GM19463 (cell line): Measurements from ENCODE around the gene SYTL5.
"Not testable (repeated sequence)": the region's sequence is repeated elsewhere in the genome, so short reads cannot be mapped to it uniquely, and the experiment has no call there.

ENCODE experiments used
- ATAC-seq: cut with Tn5 transposase; IDR thresholded peaks from one replicate; pipeline ENCODE4 v1.9.1; 2021; ENCODE audit warnings: mild to moderate bottlenecking, moderate library complexity; ENCODE audit not compliant: unreplicated experiment

Gene SYTL5

DNA sequence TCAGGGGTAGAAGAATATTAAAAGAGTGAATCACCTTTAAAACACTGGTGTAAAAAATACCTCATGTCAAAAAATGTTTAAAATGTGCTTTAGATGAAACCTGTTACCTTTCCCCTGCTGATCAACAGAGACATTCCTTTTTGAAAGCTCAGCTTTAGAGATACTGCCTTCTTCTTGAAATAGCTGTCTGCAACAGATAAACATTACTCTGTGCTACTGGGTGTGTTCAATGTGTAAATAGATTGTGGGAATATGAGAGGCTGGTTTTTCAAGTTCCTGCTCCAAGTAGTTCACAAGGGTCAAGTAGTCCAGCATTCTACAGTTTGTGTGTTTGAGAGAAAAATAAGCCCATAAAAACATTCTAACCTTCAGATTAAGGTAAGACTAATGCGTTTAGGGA is at the start of gene SYTL5:
SYTL5 (plus strand) TSS at position 263 of the 400 bp plus-strand sequence. CDS start 27,337 bp downstream, outside the sequence.
- no peak for ATAC-seq

DNA sequence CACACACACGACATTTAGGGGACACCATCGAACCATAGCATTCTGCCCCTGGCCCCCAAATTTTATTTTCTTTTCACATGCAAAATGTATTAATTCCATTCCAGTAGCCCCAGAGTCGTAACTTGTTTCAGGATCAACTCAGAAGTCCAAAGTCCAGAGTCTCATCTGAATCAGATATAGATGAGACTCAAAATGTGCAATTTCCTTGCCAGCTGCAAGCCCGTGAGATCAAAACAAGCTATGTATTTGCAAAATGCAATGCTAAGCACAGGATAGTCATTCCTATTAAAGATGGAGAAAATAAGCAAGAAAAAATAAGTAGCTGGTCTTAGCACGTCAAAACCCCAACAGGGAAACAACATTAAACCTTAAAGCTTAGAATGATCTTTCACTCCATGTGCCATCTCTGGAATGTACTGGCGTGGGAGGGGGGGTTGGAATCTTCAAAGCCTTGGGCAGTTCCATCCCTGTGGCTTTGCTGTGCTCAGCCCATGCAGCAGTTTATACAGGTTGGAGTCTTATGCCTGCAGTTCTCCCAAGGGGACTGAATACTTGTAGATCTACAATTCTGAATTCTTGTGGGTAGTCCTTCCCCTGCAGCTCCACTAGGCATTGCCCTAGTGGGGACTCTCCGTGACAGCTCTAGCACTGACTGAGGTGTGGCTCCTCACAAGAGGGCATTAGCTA is 47.7 kb upstream of the SYTL5 start:
- no peak for ATAC-seq

DNA sequence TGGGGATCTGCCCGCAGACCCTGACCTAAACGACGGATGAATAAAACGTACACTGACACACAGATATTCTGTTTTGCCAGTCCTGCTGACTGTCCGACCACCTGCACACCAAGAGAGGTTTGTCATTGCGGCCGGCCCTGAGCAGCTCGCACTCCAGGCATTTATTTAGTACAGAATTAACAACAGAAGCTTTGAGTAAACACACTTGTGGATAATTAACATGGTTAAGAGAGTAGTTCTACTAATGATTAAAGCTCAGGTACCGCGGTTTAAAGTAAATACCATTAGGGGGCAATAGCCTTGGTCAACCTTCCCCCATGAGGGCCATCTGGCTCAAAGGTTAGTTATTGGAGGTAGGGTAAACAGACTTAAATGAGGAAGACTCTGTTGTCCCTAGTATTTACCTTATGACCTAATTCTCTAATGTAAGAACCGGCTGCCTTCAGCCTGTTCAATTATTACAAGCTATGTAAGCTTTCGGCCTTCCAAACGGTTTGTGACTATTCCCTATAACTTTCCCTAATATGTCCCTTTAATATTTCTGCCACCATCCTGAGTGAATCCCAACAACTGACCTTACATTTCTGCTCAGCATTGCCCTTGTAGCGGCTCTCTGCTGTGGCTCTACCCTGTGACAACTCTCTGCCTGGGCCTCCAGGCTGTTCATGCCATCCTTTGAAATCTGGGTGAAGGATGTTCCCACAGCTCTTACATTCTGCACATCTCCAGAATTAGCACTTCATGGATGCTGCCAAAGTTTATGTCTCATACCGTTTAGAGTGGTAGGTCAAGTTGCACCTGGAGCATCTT is 46.9 kb upstream of the SYTL5 start:
- no peak for ATAC-seq

DNA sequence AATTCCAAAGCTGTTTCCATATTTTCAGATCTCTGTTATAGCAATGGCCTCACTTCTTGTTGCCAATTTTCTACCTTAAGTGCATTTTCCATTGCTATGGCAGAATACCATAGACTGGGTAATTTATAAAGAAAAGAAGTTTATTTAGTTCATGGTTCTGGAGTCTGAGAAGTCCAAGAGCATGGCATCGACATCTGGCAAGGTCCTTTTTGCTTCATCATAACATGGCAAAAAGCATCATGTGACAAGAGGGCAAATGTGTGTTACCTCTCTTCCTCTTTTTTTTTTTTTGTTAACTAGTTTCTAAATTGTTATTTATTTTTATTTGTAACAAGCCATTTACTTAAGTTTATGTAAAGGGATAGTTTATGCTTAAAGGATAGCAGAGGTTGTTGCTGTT is 45.2 kb upstream of the SYTL5 start:
- ATAC-seq, result no peak

DNA sequence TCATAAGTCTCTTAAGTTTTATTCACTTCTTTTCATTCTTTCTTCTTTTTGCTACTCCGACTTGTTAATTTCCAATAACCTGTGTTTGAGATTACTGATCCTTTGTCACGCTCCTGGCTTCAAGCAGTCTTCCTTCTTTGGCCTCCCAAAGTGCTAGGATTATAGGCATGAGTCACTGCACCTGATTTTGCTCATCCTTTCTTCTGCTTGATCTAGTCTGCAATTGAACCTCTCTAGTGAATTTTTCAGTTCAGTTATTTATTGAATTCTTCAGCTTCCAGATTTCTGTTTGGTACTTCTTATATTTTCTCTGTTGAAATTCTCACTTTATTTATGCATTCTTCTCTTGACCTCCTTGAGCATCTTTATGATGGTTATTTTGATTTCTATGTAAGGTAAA is 38.6 kb upstream of the SYTL5 start:
- ATAC-seq, result no peak

DNA sequence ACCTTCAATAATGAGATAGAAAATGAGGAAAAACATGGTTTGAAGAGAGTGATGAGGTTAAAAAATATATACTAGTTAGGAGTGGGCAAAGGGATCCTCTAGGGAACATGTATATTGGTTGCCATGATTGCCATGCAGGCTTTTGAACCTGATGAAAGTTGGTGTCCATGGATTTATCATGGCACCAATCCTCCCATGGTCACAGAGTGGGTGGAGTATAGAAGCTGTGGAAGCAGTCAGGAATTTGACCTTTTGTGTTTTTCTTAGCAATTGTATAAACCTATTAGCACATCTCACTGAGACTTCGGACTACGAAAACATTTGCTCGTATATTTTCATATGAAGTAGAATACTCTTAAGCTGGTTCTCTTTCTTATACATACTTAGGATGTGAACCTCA is 30.9 kb upstream of the SYTL5 start:
- ATAC-seq, result no peak

DNA sequence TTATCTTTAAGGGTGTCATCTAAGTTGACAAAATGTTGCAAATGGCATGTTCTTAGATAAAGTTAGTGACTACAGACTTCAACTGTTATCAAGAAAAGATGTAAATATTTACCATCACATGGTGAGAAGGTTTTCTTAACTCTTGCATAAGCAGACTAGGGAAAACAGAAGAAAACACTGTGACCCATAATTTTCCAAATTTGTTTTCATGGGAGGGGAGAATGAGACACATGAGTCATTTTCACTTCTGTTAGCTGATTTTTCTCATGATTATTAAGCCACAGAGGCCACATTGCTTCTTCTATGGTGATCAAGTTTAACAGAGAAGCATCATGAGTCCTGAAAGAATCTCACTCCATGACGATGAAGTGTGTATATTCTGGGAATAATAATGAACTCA is 30.2 kb upstream of the SYTL5 start:
- ATAC-seq, result no peak

DNA sequence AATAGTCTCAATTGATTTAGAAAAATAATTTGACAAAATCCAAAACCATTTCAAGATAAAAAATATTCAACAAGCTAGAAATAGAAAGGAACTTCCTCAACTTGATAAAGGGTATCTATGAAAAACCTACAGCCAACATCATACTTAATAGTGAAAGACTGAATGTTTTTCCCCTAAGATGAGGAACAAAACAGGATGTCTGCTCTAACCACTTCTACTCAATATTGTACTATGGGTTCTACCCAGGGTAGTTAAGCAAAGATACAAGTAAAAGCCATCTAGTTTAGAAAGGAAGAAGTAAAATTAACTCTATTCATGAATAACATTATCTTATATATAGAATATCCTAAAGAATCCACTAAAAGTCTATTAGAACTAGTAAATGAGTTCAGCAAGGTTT is 21.5 kb upstream of the SYTL5 start:
- no peak for ATAC-seq

DNA sequence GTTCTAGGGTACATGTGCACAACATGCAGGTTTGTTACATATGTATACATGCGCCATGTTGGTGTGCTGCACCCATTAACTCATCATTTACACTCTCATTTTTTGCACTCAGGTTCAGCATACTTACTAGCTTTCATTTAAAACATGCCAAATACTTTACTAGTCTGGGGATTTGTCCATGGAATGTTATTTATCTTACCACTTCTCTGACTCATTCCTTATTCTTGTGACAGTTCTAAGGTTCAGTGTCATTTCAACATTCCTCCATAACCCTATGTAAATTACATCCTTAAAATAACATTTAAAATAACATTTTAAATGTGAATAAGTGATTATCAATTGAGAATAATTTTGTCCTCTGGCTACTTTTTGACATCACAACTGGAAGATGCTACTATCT is 19.5 kb upstream of the SYTL5 start:
- ATAC-seq, result no peak

DNA sequence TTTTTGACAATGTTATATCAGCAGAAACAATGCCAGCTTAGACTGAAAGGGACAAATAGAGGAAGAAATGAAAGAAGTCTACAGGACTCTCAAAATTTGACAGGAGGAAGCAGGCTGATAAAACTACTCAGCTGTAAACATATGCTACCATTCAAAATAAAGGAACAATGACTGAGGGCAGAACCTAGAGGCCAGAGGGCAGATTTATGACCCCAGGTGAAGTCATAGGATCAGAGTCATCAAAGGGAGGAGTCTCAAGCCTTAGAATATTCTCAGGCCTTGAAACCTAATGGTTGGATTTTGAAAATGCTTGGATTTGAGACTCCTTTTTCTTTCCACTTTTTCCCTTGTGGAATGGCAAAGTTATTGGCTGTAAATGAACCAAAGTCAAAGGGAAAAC is 17.0 kb upstream of the SYTL5 start:
- ATAC-seq, result no peak

DNA sequence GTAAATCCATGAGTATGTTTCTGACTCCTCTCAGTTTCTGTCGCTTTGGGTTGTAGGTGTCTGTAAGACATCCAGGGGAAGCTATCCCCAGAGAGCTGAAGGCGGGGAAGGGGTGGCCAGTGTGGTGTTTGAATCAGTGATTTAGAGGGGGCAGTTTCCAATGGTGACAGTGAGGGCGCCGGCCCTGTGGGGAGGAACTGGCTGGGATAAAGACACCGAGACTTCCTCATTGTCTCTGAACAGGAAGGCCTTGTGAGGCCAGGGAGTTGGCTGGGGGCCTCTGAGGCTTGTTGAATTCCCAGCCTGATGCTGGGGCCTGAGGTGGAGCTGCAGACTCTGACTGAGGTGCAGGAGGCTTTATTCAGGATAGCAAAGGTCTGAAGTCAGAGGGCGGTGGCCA is 15.1 kb upstream of the SYTL5 start:
- not testable (repeated sequence) for ATAC-seq

DNA sequence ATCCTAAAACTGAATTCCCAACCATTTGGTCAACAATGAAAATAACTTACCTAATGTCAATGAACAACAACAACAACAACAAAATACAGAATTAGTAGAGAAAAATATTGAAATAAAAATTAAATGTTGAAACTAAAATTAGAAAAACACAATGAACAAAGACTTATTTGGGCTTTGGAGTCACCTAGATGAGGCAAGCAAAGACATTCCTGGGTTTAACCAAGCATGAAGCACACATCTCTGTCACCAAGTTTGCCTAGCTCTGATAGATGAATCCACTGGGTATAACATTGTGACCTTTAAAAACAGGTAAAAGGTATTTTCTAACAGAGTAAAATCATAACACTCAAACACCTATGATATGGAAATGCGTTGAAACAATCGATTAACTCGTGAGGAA is 13.2 kb upstream of the SYTL5 start:
- no peak for ATAC-seq

DNA sequence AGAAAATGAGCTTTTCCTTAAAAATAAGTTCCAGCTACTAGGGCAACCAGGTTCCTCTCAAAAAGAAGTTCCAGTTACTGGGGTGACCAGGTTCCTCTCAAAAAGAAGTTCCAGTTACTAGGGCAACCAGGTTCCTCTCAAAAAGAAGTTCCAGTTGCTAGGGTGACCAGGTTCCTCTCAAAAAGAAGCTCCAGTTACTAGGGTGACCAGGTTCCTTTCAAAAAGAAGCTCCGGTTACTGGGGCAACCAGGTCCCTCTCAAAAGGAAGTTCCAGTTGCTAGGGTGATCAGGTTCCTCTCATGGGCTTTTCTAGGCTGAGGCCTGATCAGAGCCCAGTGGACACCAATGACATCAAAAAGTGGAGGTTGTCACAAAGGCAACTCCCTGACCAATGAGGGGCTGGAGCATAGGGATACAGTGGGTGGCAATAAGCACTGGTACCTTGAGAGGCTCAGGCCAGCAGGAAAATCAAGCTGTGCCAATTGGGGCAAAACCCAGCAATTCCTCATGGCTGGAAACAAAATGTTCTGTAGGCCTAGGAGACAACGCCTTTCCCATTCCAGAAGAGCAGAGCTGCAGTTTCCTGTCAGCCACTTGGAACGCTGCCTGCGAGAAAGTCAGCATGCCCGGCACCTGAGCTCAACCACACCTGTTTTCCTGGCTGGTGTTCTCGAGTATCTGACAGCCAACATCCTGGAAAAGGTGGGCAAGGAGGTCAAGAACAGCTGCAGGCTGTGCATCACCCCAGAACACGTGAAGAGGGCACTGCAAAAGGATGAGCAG is 12.3 kb upstream of the SYTL5 start:
- peak; percentile 66 for ATAC-seq

DNA sequence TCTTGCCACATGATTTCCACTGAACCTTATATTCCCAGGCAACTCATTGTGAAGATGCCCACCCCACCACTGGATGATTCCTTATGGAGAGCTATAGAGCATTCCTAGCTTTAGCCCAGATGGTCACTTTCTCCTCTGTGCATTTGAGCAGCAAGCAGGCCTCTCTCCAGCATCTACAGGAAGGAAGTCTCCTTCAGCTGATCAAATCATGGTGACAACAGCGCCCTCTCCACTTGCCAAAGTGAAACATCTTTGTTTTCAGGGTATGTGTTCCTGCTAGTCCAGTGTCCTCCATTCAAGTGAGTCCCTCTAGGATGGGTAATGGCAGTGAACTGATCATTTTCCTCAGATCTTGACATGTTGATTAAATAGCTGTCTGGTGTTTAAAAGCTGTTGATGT is 10.9 kb upstream of the SYTL5 start:
- no peak for ATAC-seq

DNA sequence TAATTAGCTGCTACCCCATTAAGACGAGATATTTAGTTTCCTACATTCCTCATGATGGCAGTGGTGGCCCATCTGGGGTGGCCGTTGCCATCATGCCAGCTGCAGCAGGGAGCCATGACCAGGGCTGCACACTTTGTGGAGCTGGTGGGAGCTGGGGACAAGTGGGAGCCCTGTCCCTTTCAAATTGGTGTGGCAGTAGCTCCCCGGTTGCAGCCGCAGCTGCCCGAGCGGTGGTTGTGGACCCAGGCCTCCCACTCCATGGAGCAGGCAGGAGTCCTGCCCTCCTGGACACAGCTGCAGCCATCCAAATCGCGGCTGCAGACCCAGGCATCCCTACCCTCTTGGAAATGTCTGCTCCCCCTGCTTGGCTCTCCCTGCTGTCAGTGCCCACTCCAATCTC is 9.3 kb upstream of the SYTL5 start:
- no peak for ATAC-seq

DNA sequence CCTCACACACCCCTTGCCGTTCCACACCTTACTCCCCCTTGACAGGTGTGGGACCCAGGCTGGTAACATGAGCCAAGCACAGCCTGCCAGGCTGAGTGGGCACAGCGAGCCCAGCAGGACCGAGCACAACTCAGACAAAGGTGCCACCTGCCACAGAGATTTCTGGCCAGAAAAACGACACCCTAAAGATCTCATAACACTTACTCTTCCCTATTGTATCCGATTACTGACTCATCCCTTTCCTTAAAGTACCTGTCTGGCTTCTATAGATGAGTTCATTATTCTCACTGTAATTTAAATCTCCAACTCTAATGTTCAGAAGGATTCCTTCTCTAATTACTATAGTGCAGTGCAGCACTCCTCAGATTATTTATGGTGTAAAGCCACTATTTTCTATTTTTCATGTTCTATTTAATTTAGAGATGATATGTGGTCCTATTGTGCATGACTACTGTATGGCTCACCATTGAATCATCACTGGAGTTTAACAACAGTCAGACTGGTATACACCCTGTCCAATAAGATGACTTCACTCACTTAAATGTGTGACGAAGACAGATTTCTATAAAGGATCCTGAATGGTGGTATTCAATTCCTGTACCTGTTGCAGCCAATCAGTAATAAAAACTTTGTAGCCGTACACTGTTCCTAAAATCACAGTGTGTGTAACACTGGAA is 7.6 kb upstream of the SYTL5 start:
- no peak for ATAC-seq

DNA sequence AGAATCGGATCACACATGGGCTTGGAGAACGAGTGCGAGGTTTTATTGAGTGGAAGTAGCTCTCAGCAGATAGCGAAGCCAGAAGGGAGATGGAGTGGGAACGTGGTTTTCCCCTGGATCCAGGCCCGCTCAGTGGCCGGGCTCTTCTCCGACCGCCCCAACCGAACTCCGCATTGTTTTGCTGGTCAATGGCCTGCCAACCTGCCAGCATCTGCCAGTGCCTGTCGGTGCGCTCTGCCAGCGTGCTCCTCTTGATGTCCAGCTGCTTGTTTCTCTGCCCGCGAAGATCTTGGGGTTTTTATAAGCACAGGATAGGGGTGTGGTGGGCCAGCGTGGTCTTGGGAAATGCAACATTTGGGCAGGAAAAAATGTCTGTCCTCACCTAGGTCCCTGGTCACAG is 5.6 kb upstream of the SYTL5 start:
- no peak for ATAC-seq

DNA sequence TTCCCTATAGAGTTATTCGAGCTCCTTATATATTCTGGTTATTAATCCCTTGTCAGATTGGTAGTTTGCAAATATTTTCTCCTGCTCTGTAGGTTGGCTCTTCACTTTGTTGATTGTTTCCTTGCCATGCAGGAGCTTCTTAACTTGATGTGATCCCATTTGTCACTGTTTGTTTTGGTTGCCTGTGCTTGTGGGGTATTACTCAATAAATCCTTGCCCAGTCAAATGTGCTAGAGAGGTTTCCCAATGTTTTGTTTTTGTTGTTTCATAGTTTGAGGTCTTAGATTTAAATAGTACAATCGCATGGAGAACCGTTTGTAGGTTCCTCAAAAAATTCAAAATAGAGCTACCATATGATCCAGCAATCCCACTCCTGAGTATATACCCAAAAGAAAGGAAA is 2.3 kb upstream of the SYTL5 start:
- ATAC-seq, result no peak

DNA sequence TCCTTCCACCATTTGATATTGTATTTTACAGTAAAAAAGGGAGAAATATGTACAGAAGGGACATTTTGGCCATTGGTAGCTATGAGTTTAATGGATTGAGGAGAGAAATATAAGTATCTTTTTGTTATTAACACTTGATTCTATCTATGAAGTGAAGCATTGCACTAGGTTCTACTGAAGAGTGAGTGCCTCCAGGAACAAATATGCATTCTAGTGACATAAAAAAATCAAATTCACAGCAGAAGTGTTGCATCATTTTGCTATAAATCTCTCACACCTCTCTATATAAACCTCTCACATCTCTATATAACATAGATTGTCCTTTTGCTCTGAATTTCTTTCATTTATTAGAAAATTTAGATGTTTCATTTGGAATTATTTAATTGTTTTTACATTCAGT is 425 bp downstream of the SYTL5 start:
- no peak for ATAC-seq

DNA sequence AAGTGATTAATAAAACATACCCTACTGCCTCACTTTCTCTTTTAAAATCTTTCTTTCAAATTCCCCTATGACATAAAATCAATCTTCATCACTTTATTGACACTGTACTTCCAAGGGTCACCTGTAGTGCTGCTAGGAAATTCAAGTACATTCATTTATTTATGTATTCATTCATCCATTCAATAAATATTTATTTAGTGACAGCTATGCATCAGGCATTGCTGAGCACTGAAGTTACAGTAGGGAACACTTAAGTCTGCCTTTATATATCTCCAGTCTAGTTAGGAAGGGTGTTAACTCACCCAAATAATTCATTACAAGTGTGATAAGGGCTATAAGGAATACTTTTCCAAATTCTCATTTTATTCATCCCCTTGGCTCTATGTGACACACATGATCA is 2.3 kb downstream of the SYTL5 start:
- ATAC-seq, result no peak

DNA sequence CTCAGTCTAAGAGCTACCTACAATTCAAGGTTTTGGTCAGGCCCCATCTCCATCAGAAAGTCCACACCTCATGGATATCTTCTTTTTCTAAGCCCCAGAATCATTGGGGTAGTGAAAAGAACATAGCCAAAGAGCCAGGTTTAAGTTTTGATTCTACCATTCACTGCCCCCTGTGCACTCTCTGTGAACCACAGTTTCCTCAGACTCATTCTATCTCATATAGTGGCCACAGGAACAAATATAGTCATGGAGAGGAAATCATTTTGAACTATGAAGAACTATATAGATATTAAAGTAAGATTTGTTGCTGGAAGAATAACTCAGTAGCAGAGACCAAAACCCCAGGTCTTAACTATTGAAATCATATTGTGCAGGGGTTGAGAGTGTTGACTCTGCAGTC is 3.3 kb downstream of the SYTL5 start:
- ATAC-seq, result no peak
